DND-41 (cell line): ENCODE results near the gene SLAMF8.

Experiments
- ATAC-seq: fragments of 200-7000 bp; cut with Tn5 transposase; 3 replicates; pipeline ENCODE4 v1.9.1; 2021; ENCODE audit warnings: low read depth; ENCODE audit not compliant: insufficient read depth
- DNase-seq: peaks from one replicate; pipeline ENCODE4 v3.0.0-alpha.2; 2020
- H2AFZ ChIP-seq: 2 replicates; pipeline ENCODE4 v1.6.0; 2012; ENCODE audit warnings: low read depth, low read length
- H3K27ac ChIP-seq: 2 replicates; pipeline ENCODE4 v1.5.1; 2012; ENCODE audit warnings: low read length, inconsistent platforms
- H3K27me3 ChIP-seq: fragments of 200-600 bp; sonication (generic); 2 replicates; pipeline ENCODE4 v1.6.0; 2012; ENCODE audit warnings: low read length, mild to moderate bottlenecking, inconsistent platforms; ENCODE audit not compliant: insufficient read depth, poor library complexity
- H3K36me3 ChIP-seq: 2 replicates; pipeline ENCODE4 v1.5.1; 2012; ENCODE audit warnings: low read length, inconsistent platforms; ENCODE audit not compliant: insufficient read depth
- H3K4me1 ChIP-seq: 2 replicates; pipeline ENCODE4 v1.5.1; 2012; ENCODE audit warnings: mild to moderate bottlenecking, low read length; ENCODE audit not compliant: insufficient read depth
- H3K4me2 ChIP-seq: 2 replicates; pipeline ENCODE4 v1.6.0; 2012; ENCODE audit warnings: mild to moderate bottlenecking, moderate library complexity, low read length, inconsistent platforms; ENCODE audit not compliant: insufficient read depth
- H3K4me3 ChIP-seq, 2 experiments: fragments of 200-600 bp in 1 of 2; shearing (Covaris generic) in 1 of 2; 2 replicates each; pipeline ENCODE4 v1.5.1; 2012 to 2016; ENCODE audit warnings: inconsistent platforms in 2 of 2, low read length in 2 of 2, mild to moderate bottlenecking in 2 of 2, low read depth in 1 of 2, moderate library complexity in 1 of 2
- H3K79me2 ChIP-seq: 2 replicates; pipeline ENCODE4 v1.6.0; 2012; ENCODE audit warnings: low read length, inconsistent platforms; ENCODE audit not compliant: insufficient read depth
- H3K9ac ChIP-seq: 2 replicates; pipeline ENCODE4 v1.6.0; 2012; ENCODE audit warnings: low read depth, mild to moderate bottlenecking, inconsistent platforms, low read length, moderate library complexity
- H3K9me3 ChIP-seq: 2 replicates; pipeline ENCODE4 v1.5.1; 2012; ENCODE audit warnings: low read length, moderate library complexity, mild to moderate bottlenecking, inconsistent platforms; ENCODE audit not compliant: insufficient read depth, severe bottlenecking
- H4K20me1 ChIP-seq: 2 replicates; pipeline ENCODE4 v1.6.0; 2012; ENCODE audit warnings: low read length; ENCODE audit not compliant: insufficient read depth
- EZH2 ChIP-seq: IDR thresholded peaks from 3 replicates; pipeline ENCODE4 v1.6.1; 2012; ENCODE audit warnings: borderline replicate concordance, low read depth, mild to moderate bottlenecking, moderate library complexity, low read length, inconsistent platforms; ENCODE audit not compliant: severe bottlenecking
- TF ChIP-seq, protein P1 (sequence below): IDR thresholded peaks from 2 replicates; pipeline ENCODE4 v1.5.1; 2012; ENCODE audit warnings: borderline replicate concordance, low read length, moderate library complexity, mild to moderate bottlenecking; ENCODE audit not compliant: poor library complexity, severe bottlenecking; ENCODE audit errors: extremely low read depth

The SLAMF8 gene

DNA sequence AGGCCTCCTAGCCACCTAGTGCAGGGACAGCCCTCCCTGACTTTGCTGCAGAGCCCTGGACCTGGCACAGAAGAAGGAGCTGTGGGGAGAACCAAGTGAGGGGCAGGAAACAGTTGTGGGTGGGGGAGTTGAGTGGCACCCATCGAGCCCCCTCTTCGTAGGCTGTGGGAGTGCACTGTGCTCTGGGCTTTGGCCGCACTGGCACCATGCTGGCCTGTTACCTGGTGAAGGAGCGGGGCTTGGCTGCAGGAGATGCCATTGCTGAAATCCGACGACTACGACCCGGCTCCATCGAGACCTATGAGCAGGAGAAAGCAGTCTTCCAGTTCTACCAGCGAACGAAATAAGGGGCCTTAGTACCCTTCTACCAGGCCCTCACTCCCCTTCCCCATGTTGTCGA is 44.7 kb upstream of the SLAMF8 start:
- Histone ChIP-seq H3K27ac (no peak overlapping the region), H3K4me2 (no peak overlapping the region), H4K20me1 (no peaks in the 10 kb centered on the region), H2AFZ (no peak overlapping the region), H3K79me2 (no peaks in the 10 kb centered on the region), H3K9ac (no peak overlapping the region), H3K9me3 (no peaks in the 10 kb centered on the region), H3K4me1 (no peaks in the 10 kb centered on the region), H3K4me3 (no peak overlapping the region), H3K27me3 (no peaks in the 10 kb centered on the region), H3K36me3 (no peaks in the 10 kb centered on the region)
- no peak for TF ChIP-seq EZH2
- TF ChIP-seq, protein P1, sequence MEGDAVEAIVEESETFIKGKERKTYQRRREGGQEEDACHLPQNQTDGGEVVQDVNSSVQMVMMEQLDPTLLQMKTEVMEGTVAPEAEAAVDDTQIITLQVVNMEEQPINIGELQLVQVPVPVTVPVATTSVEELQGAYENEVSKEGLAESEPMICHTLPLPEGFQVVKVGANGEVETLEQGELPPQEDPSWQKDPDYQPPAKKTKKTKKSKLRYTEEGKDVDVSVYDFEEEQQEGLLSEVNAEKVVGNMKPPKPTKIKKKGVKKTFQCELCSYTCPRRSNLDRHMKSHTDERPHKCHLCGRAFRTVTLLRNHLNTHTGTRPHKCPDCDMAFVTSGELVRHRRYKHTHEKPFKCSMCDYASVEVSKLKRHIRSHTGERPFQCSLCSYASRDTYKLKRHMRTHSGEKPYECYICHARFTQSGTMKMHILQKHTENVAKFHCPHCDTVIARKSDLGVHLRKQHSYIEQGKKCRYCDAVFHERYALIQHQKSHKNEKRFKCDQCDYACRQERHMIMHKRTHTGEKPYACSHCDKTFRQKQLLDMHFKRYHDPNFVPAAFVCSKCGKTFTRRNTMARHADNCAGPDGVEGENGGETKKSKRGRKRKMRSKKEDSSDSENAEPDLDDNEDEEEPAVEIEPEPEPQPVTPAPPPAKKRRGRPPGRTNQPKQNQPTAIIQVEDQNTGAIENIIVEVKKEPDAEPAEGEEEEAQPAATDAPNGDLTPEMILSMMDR = no peak
- ATAC-seq = no peak
- DNase-seq = no peak

DNA sequence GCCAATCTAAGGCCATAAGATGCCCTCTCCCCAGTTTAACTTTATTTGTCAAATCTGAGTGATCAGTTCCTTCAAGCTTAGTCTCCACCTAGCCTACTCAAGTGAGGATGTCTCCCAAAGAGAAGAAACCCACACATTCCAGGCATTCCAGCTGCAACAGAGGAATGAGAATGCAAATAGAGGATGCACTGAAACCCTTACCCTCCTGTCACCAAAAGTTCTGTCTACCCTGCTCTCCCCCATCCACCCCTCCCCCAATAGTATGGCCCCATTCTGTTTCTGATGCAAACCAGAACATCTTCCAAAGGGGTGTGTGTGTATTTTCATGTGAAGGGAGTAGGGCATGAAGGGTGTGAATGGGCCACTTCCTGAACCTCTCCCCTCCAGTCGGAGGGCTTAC is 42.9 kb upstream of the SLAMF8 start:
- H3K4me2 ChIP-seq = no peak overlapping the region
- no peaks in the 10 kb centered on the region for H3K9me3 ChIP-seq
- TF ChIP-seq, protein P1 = no peak
- no peak for TF ChIP-seq EZH2
- no peak for DNase-seq
- H3K79me2 ChIP-seq = no peaks in the 10 kb centered on the region
- no peaks in the 10 kb centered on the region for H4K20me1 ChIP-seq
- H2AFZ ChIP-seq = no peak overlapping the region
- no peak overlapping the region for H3K4me3 ChIP-seq
- no peak overlapping the region for H3K27ac ChIP-seq
- ATAC-seq = no peak
- no peaks in the 10 kb centered on the region for H3K36me3 ChIP-seq
- no peaks in the 10 kb centered on the region for H3K27me3 ChIP-seq
- no peaks in the 10 kb centered on the region for H3K4me1 ChIP-seq
- H3K9ac ChIP-seq = no peak overlapping the region

DNA sequence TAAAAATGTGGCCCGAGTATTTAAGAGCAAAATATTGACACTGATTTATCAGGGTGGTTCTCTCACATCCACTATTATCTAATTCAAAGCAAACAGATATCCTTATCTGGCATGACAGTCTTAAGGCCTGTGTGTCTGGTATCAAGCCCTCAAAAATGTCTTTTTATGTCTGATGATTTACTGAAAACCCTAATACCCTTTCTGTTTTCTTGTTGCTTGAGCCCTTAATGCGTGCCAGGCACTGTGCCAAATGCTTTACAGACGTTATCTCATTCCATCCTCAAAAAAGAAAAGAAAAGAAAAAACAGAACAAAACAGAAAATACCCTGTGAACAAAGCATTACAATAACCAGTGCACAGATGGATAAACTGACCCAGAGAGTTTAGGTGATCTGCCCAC is 40.2 kb upstream of the SLAMF8 start:
- H3K36me3 ChIP-seq = no peaks in the 10 kb centered on the region
- no peaks in the 10 kb centered on the region for H3K79me2 ChIP-seq
- DNase-seq (no peak), ATAC-seq (no peak)
- no peaks in the 10 kb centered on the region for H4K20me1 ChIP-seq
- H2AFZ ChIP-seq = no peak overlapping the region
- no peak overlapping the region for H3K4me3 ChIP-seq
- no peaks in the 10 kb centered on the region for H3K4me1 ChIP-seq
- H3K27ac ChIP-seq = no peak overlapping the region
- no peak overlapping the region for H3K4me2 ChIP-seq
- H3K27me3 ChIP-seq = no peaks in the 10 kb centered on the region
- no peaks in the 10 kb centered on the region for H3K9me3 ChIP-seq
- no peak overlapping the region for H3K9ac ChIP-seq
- TF ChIP-seq EZH2 = no peak
- TF ChIP-seq, protein P1 = no peak

DNA sequence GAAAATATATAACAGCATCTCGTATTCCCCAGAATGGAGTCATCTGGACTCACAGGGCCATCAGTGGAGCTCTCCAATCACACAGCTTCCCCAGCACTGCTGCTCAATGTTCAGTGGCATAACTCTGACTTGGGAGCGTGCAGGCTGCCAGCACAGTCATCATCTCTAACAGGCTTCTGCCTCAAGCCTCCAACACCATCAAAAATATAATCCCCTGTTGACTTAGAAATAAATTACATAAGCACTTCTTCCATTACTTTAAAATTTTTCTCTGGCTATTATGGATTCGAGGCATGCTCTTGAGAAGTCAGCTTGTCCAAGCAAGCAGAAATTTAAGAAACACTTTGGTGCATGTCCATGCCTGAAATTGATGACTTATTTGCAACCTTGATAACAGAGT is 39.7 kb upstream of the SLAMF8 start:
- Histone ChIP-seq H3K36me3 (no peaks in the 10 kb centered on the region), H2AFZ (no peak overlapping the region), H3K4me2 (no peak overlapping the region), H3K27me3 (no peaks in the 10 kb centered on the region), H4K20me1 (no peaks in the 10 kb centered on the region), H3K4me3 (no peak overlapping the region), H3K79me2 (no peaks in the 10 kb centered on the region), H3K9ac (no peak overlapping the region), H3K4me1 (no peaks in the 10 kb centered on the region), H3K9me3 (no peaks in the 10 kb centered on the region), H3K27ac (no peak overlapping the region)
- DNase-seq (no peak), ATAC-seq (no peak)
- TF ChIP-seq EZH2 = no peak
- TF ChIP-seq, protein P1 = no peak
